Effector CD8-positive, alpha-beta T cell (primary cell): ENCODE results near the gene GIPC3.
A peak's percentile ranks its signal among the peaks of the same experiment; 100 is the strongest.
"Not testable (repeated sequence)": the region's sequence is repeated elsewhere in the genome, so short reads cannot be mapped to it uniquely, and the experiment has no call there.

Source experiments
- DNase-seq: peaks from one replicate; lab custom pipeline; 2025; lab: John Stamatoyannopoulos, UW

GIPC3 gene

DNA sequence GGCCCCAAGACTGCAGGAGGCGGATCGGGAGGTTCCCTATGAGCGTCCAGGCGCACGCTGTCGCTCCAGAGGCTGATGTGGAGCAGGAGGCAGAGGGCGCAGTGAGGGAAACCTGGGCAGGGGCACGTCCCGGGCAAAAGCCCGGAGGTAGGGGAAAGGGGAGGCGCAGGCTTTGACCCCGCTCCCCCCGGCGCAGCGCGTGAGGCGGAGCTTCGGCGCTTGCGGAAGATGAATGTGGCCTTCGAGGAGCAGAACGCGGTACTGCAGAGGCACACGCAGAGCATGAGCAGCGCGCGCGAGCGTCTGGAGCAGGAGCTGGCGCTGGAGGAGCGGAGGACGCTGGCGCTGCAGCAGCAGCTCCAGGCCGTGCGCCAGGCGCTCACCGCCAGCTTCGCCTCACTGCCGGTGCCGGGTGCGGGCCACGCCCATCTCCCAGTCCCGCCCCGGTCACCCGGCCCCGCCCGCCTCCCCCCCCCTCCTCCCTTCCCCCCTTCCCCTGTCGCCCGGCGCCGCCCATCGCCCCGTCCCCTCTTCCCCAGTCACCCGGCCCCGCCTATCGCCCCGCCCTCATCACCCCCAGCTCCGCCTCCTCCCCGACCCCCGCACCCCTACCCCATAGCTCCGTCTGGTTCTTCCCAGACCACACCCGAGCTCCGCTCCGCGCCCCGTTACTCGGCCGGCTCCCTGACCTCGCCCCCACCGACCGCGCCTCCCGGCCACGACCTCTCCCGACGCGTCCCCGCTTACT is 8.4 kb upstream of the GIPC3 start:
- no peak for DNase-seq

DNA sequence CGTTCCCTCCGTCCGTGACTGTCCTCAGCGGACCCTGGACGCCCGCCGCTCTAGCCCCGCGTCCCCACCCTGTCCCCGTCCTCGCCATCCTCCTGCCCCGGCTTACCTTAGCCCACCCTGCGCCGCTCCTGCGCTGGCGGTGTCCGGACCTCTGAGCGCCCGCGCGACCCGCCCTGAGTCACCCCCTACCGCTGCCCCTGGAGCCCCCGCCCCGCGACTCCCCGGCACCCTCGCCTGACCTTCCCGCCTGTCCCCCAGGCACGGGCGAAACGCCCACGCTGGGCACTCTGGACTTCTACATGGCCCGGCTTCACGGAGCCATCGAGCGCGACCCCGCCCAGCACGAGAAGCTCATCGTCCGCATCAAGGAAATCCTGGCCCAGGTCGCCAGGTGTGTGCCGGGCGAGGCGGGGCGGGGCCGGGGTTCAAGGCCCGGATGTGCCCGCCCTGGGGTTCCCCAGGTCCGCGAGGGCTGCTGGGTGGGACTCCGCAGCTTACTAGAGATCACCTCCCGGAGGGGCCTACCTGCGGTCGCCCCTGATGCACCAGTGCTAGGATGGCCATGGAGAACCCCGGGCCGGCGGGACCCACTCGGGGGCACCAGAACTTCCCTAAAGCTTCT is 7.4 kb upstream of the GIPC3 start:
- no peak for DNase-seq

DNA sequence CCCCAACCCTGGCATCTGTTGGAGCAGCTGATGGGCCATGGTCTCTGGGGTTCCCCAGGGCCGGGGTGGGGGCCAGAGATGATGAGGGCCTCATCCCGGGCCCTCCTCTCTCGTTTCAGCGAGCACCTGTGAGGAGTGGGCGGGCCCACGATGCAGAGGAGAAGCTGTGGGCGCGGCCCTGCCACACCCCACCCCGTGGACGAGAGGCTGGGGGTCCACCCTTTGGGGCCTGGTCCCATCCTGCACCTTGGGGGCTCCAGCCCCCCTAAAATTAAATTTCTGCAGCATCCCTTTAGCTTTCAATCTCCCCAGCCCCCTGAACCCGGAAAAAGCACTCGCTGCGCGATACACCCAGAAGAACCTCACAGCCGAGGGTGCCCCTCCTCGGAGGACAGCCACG is 6.9 kb upstream of the GIPC3 start:
- DNase-seq: no peak

DNA sequence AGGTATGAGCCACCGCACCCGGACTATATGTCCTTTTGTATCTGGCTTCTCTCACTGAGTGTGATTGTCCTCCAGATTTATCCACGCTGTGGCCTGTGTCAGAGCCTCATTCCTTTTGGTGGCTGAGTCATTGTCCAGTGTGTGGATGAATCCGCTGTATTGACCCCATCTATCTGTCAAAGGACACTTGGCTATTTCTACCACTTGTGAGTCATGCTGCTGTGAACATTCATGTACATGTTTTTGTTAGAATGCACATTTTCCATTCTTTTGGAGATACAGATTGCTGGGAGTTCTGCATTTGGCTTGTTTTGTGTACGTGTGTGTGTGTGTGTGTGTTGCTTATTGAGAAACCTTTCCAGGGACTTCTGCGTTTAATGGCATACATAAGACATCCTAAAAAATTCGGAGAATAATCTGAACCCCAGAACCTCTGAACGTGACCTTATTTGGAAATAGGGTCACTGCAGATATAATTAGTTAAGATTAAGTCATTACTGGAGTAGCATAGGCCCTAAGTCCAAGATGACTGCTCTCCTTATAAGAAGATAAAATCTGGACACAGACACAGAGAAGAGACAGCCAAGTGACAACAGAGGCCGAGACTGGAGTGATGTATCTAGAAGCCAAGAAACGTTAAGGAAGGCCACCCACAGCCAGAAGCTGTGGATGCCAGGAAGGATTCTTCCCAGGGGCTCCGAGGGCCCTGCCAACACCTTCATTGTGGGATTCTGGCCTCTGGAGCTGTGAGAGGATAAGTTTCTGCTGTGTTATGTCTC is 4.9 kb upstream of the GIPC3 start:
- DNase-seq: no peak

DNA sequence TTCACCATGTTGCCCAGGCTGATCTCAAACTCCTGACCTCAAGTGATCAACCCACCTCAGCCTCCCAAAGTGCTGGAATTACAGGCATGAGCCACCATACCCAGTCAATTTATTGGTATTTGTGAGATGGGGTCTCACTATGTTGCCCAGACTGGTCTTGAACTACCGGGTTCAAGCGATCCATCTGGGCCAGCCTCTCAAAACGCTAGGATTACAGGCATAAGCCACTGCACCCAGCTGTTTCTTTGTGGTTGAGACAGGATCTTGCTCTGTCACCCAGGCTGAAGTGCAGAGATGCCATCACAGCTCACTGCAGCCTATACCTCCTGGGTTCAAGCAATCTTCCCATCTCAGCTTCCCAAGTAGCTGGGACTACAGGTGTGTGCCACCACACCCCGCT is 3.5 kb upstream of the GIPC3 start:
- not testable (repeated sequence) for DNase-seq

DNA sequence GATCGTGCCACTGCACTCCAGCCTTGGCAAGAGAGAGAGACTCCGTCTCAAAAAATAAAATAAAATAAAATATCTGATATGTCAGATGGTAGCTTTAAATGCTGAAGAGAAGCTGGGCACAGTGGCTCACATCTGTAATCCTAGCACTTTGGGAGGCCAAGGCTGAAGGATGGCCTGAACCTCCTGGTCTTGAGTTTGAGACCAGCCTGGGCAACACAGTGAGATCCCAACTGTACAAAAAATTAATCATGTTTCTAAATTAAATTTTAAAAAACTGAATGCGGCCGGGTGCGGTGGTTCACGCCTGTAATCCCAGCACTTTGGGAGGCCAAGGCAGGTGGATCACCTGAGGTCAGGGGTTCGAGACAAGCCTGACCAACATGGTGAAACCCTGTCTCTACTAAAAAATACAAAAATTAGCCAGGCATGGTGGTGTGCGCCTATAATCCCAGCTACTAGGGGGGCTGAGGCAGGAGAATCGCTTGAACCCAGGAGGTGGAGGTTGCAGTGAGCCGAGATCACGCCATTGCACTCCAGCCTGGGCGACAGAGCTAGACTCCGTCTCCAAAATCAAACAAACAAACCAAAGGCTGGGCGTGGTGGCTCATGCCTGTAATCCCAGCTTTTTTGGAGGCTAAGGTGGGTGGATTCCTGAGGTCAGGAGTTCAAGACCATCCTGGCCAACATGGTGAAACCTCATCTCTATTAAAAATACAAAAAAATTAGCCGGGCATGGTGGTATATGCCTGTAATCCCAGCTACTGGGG is 1.1 kb upstream of the GIPC3 start:
- not testable (repeated sequence) for DNase-seq

DNA sequence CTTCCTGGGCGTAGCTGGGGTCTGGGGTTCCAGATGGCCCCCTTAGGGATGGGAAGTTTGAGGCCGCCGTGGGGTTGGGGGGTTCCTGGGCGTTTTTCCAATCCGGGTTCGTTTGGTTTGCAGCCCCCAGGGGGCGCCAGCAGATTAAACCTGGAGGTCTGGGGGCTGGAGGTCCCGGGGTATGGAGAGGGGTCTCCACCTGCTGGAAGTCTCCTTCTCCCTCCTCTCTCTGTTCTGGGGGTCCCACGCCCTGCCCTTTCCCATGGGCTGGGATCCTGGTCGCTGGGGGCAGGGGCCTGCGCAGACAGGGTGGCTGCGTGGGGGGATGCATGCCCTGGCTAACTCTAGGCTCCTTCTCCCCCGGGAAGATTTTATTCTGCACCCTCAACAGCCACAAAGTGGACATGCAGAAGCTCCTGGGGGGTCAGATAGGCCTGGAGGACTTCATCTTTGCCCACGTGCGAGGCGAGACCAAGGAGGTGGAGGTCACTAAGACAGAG is 899 bp downstream of the GIPC3 start:
- peak; percentile 49 for DNase-seq

DNA sequence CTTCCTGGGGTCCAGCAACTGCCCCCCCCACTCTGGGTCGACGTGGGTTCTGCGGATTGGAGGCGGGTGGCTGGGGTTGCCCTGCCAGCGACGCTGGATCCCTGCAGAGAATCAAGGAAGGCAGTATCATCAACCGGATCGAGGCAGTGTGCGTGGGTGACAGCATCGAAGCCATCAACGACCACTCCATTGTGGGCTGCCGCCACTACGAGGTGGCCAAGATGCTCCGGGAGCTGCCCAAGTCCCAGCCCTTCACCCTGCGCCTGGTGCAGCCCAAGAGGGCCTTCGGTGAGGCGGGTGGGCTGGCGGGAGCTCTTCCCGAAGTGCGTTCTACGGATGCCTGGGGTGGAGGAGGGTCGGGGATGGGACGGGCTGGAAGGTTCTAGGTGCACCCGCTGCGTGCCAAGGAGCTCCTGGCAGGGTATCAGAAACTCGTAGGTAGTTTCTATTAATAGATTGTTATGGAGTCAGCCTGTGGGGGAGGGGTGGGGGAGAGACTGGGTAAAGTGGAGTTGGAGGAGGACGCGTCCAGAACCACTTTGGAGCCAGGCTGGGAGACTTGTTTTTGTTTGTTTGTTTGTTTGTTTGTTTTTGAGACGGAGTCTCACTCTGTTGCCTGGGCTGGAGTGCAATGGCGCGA is 1.5 kb downstream of the GIPC3 start:
- DNase-seq: no peak

DNA sequence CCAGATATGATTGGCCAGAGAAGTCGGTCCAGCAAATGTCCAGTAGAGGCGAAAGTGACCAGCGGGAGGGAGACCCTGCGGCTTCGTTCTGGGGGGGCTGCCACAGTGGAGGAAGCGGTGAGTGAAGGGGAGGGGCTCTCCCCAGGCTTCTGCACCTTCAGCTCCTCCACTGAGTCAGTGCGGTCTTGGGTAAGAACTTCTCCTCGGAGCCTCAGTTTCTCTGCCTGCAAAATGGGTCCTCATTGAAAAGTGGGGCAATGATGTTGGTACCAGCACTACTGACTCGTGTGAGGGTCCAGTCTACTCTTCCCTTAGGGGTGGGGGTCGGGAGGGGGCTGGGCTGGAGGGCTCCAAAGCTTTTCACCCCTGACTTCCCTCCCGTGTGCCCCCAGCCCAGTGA is 4.2 kb downstream of the GIPC3 start:
- no peak for DNase-seq

DNA sequence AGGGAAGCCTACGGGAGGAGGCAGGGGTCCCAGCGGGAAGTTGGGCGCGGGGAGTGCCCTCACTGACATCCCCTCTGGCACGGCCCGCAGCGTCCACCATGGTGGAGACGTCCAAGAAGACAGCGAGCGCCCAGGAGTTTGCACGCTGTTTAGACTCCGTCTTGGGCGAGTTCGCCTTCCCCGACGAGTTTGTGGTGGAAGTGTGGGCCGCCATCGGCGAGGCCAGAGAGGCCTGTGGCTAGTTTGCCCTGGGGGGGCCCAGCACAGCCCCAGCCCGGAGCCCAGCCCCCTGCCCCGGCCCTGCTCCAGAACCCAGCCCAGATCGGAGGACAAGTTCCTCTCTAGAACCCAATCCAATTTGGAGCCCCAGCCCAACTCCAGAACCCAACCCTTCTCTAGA is 4.7 kb downstream of the GIPC3 start:
- no peak for DNase-seq

DNA sequence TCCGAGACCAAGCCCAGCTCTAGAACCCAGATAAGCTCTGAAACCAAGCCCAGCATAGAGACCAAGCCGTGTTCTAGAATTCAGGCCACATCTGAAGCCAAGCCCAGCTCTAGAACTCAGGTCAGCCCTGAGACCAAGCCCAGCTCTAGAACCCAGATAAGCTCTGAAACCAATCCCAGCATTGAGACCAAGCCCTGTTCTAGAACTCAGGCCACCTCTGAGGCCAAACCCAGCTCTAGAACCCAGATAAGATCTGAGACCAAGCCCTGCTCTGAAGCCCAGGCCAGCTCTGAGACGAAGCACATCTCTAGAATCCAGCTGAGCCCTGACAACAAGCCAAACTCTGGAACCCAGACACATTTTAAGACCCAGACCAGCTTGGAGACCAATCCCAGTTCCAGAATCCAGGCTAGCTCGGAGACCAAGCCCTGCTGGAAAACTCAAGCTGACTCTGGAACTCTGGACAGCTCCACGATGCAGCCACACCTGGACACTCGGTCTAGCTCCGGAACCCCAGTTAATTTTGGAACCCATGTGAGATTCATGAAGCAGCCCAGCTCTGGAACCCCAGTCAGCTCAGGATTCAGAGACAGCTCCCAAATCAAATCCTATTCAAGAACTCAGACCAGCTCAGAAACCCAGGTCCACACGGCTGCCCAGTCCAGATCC is 5.8 kb downstream of the GIPC3 start:
- no peak for DNase-seq

DNA sequence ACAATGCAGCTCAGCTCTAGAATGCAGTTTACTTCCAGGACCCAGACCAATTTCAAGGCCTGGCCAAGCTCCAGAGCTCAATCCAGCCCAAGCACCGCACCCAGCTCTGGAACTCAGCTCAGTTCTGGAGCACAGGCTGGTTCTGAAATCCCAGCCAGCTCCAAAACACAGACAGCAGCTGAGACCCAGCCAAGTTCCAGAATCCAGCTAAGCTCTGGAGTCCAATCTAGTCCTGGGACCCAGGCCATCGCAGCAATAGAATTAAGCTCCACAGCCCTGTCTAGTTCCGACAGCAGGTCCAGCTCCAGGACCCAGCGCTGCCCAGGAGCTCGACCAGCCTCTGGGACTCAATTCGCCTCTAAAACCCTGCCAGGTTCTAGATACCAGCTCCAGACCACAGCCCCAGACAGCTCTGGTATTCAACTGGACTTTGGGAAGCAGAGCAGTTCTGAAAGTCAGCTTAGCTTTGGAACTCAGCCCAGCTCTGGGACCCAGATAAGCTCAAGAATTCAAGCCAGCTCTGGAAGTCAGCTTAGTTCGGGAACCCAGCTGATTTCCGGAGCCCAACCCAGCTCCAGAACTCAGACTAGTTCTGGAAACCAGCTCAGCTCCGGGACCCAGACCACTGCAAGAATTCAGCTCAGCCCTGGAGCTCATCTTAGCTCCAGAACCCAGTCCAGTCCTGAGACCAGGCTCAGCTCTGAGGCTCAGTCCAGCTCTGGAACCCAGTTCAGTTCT is 6.8 kb downstream of the GIPC3 start:
- no peak for DNase-seq

DNA sequence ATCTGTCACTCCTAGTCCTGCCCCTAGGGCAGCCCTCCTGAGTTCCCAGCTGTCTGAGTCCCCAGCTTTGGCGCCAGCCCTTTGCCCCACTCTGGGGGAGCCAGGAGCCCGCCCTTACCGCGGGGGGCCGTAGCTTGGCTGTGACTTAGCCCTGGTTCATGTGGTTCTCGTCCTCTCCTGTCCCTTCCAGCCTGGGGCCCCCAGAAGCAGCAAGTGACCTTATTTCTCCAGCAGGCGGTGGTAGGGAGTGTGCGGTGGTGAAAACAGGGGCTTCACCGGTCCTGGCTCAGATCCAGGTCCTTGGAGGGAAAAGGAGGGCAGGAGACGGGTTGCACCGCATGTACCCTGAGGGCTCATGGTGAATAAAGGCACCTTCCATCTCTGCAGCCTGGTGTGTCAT is 7.9 kb downstream of the GIPC3 start:
- DNase-seq: no peak

DNA sequence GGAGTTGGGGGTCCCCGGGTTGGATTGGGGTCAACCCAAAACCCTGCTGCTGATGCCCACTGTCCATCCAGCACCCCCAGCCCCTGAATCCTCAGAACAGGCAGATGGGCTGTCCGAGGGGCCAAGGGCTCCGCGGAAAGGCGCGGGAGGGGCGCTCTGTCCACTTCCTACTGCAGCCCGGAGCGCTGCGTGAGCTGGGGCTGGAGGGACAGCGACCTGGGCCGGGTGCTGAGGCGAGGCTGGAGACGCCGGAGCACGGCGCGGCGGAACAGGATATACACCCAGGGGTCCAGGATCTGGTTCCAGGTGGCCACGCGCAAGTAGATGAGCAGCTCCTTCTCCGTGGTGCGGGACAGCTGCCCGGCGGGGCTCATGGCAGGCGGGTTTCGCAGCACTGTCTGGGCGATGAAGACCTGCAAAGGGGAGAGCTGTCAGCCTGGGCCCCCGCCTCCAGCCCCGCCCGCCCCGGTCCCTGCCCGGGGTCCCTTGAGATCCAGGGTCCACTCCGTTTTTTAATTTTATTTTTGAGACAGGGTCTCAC is 10.3 kb downstream of the GIPC3 start:
- no peak for DNase-seq

DNA sequence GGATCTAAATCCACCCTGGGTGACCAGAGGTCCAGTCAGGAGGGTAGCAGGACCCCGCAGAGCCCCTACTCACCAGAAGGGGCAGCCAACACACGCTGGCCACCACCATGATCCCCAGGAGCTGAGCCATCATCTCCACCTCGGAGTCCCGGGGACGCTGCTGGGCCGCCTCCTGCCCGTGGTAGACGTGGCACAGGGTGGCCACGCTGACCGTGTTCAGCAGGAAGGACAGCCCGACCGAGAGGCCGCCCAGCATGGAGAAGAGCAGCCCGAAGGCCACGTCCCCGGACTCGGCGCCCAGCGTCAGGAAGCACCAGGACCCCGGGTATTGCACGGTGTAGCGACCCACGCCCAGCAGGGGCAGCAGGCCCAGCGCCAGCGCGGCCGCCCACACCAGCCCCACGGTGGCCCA is 14.5 kb downstream of the GIPC3 start:
- DNase-seq: no peak

DNA sequence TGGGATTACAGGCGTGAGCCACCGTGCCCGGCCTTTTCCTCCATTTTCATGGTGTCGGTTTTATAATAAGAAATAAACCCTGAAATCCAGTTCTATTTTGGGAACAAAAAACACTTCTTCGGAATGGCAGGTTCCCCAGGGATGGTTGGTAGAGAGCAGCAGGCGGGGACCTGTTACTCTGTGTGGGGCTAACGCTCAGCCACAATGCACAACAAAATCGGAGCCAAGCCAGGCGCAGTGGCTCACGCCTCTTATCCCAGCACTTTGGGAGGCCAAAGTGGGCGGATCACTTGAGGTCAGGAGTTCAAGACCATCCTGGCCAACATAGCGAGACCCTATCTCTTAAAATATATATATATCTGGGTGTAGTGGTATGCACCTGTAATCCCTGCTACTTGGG is 15.7 kb downstream of the GIPC3 start:
- no peak for DNase-seq

DNA sequence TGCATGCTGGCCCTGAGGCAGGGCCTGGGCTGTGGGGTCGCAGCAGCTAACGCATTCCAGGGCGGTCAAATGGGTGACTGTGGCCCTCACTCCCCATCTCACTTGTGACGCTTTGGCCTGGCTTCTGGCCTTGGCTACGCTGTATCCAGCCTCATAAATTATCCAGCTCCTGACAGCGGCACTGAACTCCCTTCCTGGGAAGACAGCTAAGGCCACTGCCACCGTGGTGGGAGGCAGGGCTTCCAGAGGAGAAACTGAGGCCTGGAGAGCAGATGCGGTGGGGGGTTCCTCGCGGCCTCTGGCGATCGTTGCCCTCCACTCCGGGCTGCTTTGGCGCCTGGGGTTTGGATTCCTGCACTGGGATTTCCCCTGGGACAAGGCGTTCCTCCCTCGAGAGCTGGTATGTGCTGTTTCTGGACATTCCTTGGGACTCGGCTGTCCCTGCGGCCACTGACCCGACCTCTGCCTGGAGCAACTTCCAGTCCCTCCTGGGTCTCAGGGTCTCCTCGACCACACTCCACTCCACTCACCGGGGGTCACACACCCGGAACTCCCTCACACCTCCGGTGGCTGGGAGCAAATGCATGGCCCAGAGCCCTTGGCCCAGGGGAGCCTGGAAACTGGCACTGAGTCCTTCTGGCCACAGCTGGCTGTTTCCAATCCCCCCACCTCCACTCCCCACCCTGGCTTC is 18.0 kb downstream of the GIPC3 start:
- DNase-seq: no peak

DNA sequence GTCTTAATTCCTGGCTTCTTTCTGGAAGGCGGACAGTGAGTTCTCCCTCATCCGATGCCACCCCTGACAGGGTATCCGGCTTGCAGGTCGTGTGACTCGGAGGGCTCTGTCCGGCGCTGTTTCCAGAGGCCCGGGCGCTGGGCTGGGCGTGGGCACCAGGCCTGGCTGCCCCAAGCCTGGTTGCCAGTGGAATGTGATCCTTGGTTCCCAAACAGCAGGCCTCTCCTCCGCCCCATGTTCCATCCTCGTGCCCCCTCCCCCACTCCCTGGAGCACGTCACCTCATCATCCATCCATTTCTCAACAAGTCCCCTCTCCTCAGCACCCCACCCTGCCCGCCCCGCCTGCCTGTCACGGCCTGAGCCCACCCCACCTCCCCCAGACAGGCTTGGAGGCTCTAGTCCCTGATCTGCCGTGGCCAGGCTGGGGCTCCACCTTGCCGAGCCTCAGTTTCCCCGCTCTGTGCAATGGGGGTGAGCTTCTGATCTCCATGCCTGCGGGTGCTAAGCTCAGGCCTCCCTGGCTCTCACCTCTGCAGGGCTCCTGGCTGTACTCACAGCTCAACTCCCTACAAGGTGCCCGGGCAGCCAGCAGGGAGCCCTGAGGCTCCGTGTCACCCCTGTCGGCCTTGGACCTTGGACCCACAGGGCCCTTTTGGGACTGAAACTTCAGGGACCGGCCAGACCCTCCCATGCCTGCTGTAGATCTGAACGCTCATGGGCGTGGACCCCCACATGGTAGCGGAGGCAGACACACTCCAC is 19.1 kb downstream of the GIPC3 start:
- DNase-seq: no peak

DNA sequence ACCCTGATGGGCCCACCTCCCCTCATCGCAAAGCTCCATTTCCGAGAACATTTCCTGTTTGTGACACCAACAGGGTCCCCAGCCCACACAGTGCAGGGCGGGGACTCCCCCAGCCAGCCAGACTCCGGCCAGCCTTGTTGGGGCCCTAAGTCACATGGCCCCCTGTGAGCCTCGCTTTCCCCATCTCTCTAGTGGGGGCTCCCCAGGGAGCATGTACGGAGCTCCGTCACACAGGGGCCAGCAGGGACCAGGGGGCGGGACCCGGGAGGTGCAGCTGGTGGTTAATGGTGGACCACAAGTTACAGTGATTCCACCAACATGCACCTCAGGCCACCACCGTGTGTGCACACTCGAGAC is 19.7 kb downstream of the GIPC3 start:
- peak; percentile 22 for DNase-seq
